ENCODE measurements around the gene CECR2. TPM values are rescaled to one million over a fixed set of nuclear protein-coding genes. Genes with fewer than 3 reads are reported as not detected.

Gene CECR2
- polyA plus RNA-seq, 1 donor from 2014 or later: 2.1 TPM

DNA sequence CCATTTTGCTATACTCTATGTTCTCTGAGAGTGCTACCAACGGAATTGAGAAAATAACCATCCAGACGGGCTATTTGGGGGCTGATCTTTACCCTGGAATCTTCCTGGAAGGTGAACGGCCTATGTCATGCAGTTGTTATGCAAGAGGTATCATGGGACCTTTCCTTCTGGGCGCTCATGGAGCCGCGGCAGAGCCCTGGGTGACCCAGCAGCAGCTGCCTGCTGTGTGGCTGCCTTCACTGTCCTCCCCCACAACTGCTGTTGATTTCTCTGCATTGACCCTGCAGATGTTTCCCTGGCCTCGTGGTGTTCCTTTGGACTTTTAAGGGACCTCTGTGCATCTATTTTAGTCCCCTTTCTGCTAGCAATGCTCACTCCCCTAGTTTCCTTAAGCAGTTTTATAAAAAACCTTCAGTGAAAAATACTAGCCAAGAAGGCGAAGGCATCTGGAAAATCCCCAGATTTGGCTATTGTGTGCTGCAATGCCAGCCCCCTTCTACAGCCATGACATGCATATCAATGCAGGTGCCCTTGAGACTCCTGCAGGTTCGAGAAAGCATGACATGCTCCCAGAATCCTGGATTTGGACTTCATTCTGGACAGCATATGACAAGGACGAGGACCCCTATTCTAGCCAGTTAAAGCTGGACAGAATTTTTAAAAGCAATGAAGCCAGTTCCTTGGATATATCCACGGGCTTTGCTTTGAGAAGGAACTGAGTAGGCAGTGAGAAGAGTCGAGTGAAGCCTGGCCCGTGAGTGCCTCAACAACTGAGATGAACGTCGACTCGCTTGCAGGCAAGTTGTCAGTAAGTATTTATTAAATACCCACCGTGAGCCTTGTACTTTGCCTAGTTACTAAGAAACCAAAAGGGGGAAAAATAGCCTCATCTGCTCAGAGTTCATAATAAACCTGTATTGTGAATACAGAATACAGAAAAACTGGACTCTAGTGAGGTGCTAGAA, 193.9 kb downstream of the CECR2 start, which contains the start of gene SLC25A18:
Gene SLC25A18, plus strand, starts transcription at position 593 of the 965 bp plus-strand sequence. CDS start 16,447 bp downstream, outside the sequence.
- no peaks in the 10 kb centered on the region for H3K36me3 ChIP-seq (ENCODE audit: insufficient read depth, low read length)
- TF ChIP-seq, protein P1, sequence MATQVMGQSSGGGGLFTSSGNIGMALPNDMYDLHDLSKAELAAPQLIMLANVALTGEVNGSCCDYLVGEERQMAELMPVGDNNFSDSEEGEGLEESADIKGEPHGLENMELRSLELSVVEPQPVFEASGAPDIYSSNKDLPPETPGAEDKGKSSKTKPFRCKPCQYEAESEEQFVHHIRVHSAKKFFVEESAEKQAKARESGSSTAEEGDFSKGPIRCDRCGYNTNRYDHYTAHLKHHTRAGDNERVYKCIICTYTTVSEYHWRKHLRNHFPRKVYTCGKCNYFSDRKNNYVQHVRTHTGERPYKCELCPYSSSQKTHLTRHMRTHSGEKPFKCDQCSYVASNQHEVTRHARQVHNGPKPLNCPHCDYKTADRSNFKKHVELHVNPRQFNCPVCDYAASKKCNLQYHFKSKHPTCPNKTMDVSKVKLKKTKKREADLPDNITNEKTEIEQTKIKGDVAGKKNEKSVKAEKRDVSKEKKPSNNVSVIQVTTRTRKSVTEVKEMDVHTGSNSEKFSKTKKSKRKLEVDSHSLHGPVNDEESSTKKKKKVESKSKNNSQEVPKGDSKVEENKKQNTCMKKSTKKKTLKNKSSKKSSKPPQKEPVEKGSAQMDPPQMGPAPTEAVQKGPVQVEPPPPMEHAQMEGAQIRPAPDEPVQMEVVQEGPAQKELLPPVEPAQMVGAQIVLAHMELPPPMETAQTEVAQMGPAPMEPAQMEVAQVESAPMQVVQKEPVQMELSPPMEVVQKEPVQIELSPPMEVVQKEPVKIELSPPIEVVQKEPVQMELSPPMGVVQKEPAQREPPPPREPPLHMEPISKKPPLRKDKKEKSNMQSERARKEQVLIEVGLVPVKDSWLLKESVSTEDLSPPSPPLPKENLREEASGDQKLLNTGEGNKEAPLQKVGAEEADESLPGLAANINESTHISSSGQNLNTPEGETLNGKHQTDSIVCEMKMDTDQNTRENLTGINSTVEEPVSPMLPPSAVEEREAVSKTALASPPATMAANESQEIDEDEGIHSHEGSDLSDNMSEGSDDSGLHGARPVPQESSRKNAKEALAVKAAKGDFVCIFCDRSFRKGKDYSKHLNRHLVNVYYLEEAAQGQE (IDR thresholded peaks at IDR 0.05; ENCODE audit: borderline replicate concordance): no peak
- TF ChIP-seq EZH2 (IDR thresholded peaks at IDR 0.05; ENCODE audit: borderline replicate concordance, insufficient read depth, low read length, poor library complexity, severe bottlenecking): no peak
- no peak for TF ChIP-seq TAF1 (IDR thresholded peaks at IDR 0.05; ENCODE audit: low read depth)
- TF ChIP-seq, protein P2, sequence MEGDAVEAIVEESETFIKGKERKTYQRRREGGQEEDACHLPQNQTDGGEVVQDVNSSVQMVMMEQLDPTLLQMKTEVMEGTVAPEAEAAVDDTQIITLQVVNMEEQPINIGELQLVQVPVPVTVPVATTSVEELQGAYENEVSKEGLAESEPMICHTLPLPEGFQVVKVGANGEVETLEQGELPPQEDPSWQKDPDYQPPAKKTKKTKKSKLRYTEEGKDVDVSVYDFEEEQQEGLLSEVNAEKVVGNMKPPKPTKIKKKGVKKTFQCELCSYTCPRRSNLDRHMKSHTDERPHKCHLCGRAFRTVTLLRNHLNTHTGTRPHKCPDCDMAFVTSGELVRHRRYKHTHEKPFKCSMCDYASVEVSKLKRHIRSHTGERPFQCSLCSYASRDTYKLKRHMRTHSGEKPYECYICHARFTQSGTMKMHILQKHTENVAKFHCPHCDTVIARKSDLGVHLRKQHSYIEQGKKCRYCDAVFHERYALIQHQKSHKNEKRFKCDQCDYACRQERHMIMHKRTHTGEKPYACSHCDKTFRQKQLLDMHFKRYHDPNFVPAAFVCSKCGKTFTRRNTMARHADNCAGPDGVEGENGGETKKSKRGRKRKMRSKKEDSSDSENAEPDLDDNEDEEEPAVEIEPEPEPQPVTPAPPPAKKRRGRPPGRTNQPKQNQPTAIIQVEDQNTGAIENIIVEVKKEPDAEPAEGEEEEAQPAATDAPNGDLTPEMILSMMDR (IDR thresholded peaks at IDR 0.05; ENCODE audit: poor library complexity, severe bottlenecking): no peak
- TF ChIP-seq SMC3 (conservative IDR thresholded peaks at IDR 0.05; ENCODE audit: poor library complexity): no peak
- no peak for TF ChIP-seq POLR2AphosphoS5 (IDR thresholded peaks at IDR 0.05)
- TF ChIP-seq EP300 (conservative IDR thresholded peaks at IDR 0.05; ENCODE audit: poor library complexity, severe bottlenecking): no peak
- no peak for TF ChIP-seq MXI1 (conservative IDR thresholded peaks at IDR 0.05; ENCODE audit: poor library complexity, severe bottlenecking)
- TF ChIP-seq RAD21 (conservative IDR thresholded peaks at IDR 0.05): no peak
- no peaks in the 10 kb centered on the region for H3F3A ChIP-seq (ENCODE audit: insufficient read depth, low read length, poor library complexity, severe bottlenecking)
- no peaks in the 10 kb centered on the region for H4K20me1 ChIP-seq (ENCODE audit: insufficient read depth)
- H3K4me3 ChIP-seq (ENCODE audit: low read length): no peak within 1 kb of the TSS
- H3K27ac ChIP-seq (ENCODE audit: low read length): no peak within 1 kb of the TSS
- H3K4me2 ChIP-seq (ENCODE audit: low read length): no peak within 1 kb of the TSS
- no peaks in the 10 kb centered on the region for H3K79me2 ChIP-seq (replicated peaks; ENCODE audit: insufficient read depth, low read length)
- no peak within 1 kb of the TSS for H3K9ac ChIP-seq (ENCODE audit: low read length)
- H3K27me3 ChIP-seq (ENCODE audit: insufficient read depth, low read depth, low read length): no peaks in the 10 kb centered on the region
- no peak within 1 kb of the TSS for H2AFZ ChIP-seq (ENCODE audit: low read depth, low read length)
- no peaks in the 10 kb centered on the region for H3K9me3 ChIP-seq (ENCODE audit: low read length)
- no peaks in the 10 kb centered on the region for H3K9me2 ChIP-seq (ENCODE audit: insufficient read depth, low read length)

DNA sequence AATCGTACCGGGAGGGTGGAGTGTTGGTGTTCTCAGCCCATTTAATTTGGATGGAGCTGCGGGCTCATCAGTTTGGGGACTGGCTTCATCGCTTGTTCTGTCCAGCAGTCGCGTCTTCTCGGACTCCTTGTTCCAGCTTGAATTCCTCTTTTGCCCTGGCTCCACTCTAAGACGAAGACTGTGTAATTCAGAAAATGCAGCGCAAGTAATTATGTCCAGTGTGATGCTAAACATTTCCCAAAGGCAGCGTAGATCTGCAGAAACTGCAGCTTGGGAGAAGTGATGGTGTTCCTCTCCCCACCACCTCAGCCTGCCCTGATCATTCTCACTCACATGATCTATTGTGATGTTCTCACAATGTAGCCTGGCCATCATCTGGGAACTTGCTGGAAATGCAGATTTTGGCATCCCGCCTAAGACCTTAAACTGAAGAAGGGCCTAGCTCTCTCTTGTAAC, 194.7 kb downstream of the CECR2 start:
- Histone ChIP-seq H3K4me2 (ENCODE audit: low read length) (no peak overlapping the region), H3K27ac (ENCODE audit: low read length) (no peak overlapping the region), H3K4me3 (ENCODE audit: low read length) (no peak overlapping the region)

More for the DNA sequence above, 194.7 kb downstream of the CECR2 start:
- Histone ChIP-seq H3K36me3 (ENCODE audit: insufficient read depth, low read length) (no peaks in the 10 kb centered on the region), H3K79me2 (replicated peaks; ENCODE audit: insufficient read depth, low read length) (no peaks in the 10 kb centered on the region), H3K9ac (ENCODE audit: low read length) (no peak overlapping the region), H4K20me1 (ENCODE audit: insufficient read depth) (no peaks in the 10 kb centered on the region), H3F3A (ENCODE audit: insufficient read depth, low read length, poor library complexity, severe bottlenecking) (no peaks in the 10 kb centered on the region), H3K9me2 (ENCODE audit: insufficient read depth, low read length) (no peaks in the 10 kb centered on the region), H3K9me3 (ENCODE audit: low read length) (no peaks in the 10 kb centered on the region), H2AFZ (ENCODE audit: low read depth, low read length) (no peak overlapping the region), H3K27me3 (ENCODE audit: insufficient read depth, low read depth, low read length) (no peaks in the 10 kb centered on the region)
- no peak for TF ChIP-seq RAD21 (conservative IDR thresholded peaks at IDR 0.05)
- TF ChIP-seq, protein P2 (IDR thresholded peaks at IDR 0.05; ENCODE audit: poor library complexity, severe bottlenecking): no peak
- TF ChIP-seq POLR2AphosphoS5 (IDR thresholded peaks at IDR 0.05): no peak
- TF ChIP-seq MXI1 (conservative IDR thresholded peaks at IDR 0.05; ENCODE audit: poor library complexity, severe bottlenecking): no peak
- TF ChIP-seq EP300 (conservative IDR thresholded peaks at IDR 0.05; ENCODE audit: poor library complexity, severe bottlenecking): no peak
- no peak for TF ChIP-seq SMC3 (conservative IDR thresholded peaks at IDR 0.05; ENCODE audit: poor library complexity)
- TF ChIP-seq, protein P1 (IDR thresholded peaks at IDR 0.05; ENCODE audit: borderline replicate concordance): no peak
- no peak for TF ChIP-seq EZH2 (IDR thresholded peaks at IDR 0.05; ENCODE audit: borderline replicate concordance, insufficient read depth, low read length, poor library complexity, severe bottlenecking)
- no peak for TF ChIP-seq TAF1 (IDR thresholded peaks at IDR 0.05; ENCODE audit: low read depth)
